ENCODE results near the gene CHID1.

GRCh38 chr11:959608-960007 lies 49.0 kb upstream of the CHID1 start:
- TF ChIP-seq POLR2AphosphoS5 (IDR thresholded peaks at IDR 0.05; ENCODE audit: low read depth, low read length), result no peak
- no peak for TF ChIP-seq POLR2A (IDR thresholded peaks at IDR 0.05; ENCODE audit: low read depth, low read length)
- TF ChIP-seq TAF1 (IDR thresholded peaks at IDR 0.05; ENCODE audit: borderline replicate concordance, low read depth, low read length), result no peak

Measured in GM12892 (cell line).